ENCODE results near the gene PCYT1B. TPM values are rescaled to one million over a fixed set of nuclear protein-coding genes. Genes with fewer than 3 reads are reported as not detected.

PCYT1B gene
- total and polyA plus RNA-seq, 2 experiments from 2014 or later, result not detected

GRCh38 chrX:24547961-24548360 is 99.2 kb downstream of the PCYT1B start:
- Histone ChIP-seq H3K4me1 (ENCODE audit: insufficient read depth) (no peaks in the 10 kb centered on the region), H3K4me3 (no peak overlapping the region), H3K79me2 (ENCODE audit: insufficient read depth) (no peaks in the 10 kb centered on the region), H3K9me3 (ENCODE audit: low read depth) (no peaks in the 10 kb centered on the region), H3K27me3 (replicated peaks; ENCODE audit: insufficient read depth) (no peaks in the 10 kb centered on the region), H3K27ac (no peak overlapping the region), H3K9me2 (ENCODE audit: insufficient read depth) (no peaks in the 10 kb centered on the region), H3K36me3 (ENCODE audit: low read depth) (no peaks in the 10 kb centered on the region), H2AFZ (no peak overlapping the region), H3K4me2 (ENCODE audit: unreplicated experiment) (no peak overlapping the region), H3F3A (ENCODE audit: insufficient read depth) (no peaks in the 10 kb centered on the region), H3K9ac (no peak overlapping the region), H4K20me1 (ENCODE audit: insufficient read depth) (no peaks in the 10 kb centered on the region)
- DNase-seq, result no peak
- WGBS, 2 experiments (ENCODE audit: low coverage in 1 of 2, low lambda C conversion rate in 2 of 2, missing lambda C conversion rate in 2 of 2), result 83 to 86% methylated on average over 1 of the region's 1 CpG
- in situ Hi-C loops (cut with MboI), result no loop called here
- TF ChIP-seq EZH2 (IDR thresholded peaks at IDR 0.05; ENCODE audit: insufficient read depth, poor library complexity, severe bottlenecking) (no peak), EZH2phosphoT487 (IDR thresholded peaks at IDR 0.05; ENCODE audit: insufficient read depth, low read depth) (no peak)

- TF ChIP-seq EZH2 (IDR thresholded peaks at IDR 0.05; ENCODE audit: insufficient read depth, poor library complexity, severe bottlenecking) (no peak), EZH2phosphoT487 (IDR thresholded peaks at IDR 0.05; ENCODE audit: insufficient read depth, low read depth) (no peak)
- no peak overlapping the region for H3K4me3 ChIP-seq
- H3K79me2 ChIP-seq (ENCODE audit: insufficient read depth), result no peaks in the 10 kb centered on the region
- H3K27ac ChIP-seq, result no peak overlapping the region
- no peaks in the 10 kb centered on the region for H3K9me3 ChIP-seq (ENCODE audit: low read depth)
- H3K4me2 ChIP-seq (ENCODE audit: unreplicated experiment), result no peak overlapping the region
- no peaks in the 10 kb centered on the region for H3K27me3 ChIP-seq (replicated peaks; ENCODE audit: insufficient read depth)
- H3K4me1 ChIP-seq (ENCODE audit: insufficient read depth), result no peaks in the 10 kb centered on the region
- in situ Hi-C loops (cut with MboI), result no loop called here
- no peaks in the 10 kb centered on the region for H3K36me3 ChIP-seq (ENCODE audit: low read depth)
- no peak for DNase-seq
- no peaks in the 10 kb centered on the region for H4K20me1 ChIP-seq (ENCODE audit: insufficient read depth)
- no peaks in the 10 kb centered on the region for H3K9me2 ChIP-seq (ENCODE audit: insufficient read depth)
- no peak overlapping the region for H3K9ac ChIP-seq
- 70 to 73% methylated on average over 4 of the region's 4 CpGs for WGBS, 2 experiments (ENCODE audit: low coverage in 1 of 2, low lambda C conversion rate in 2 of 2, missing lambda C conversion rate in 2 of 2)
- no peak overlapping the region for H2AFZ ChIP-seq
- H3F3A ChIP-seq (ENCODE audit: insufficient read depth), result no peaks in the 10 kb centered on the region
These were observed 104.4 kb downstream of the PCYT1B start for GRCh38 chrX:24542756-24543155.

GRCh38 chrX:24536551-24536950 is 110.6 kb downstream of the PCYT1B start:
- Histone ChIP-seq H3K36me3 (ENCODE audit: low read depth) (no peaks in the 10 kb centered on the region), H4K20me1 (ENCODE audit: insufficient read depth) (no peaks in the 10 kb centered on the region), H3F3A (ENCODE audit: insufficient read depth) (no peaks in the 10 kb centered on the region), H3K4me3 (no peak overlapping the region), H3K79me2 (ENCODE audit: insufficient read depth) (no peaks in the 10 kb centered on the region), H3K9me3 (ENCODE audit: low read depth) (no peaks in the 10 kb centered on the region), H3K4me2 (ENCODE audit: unreplicated experiment) (no peak overlapping the region), H3K27ac (no peak overlapping the region), H2AFZ (no peak overlapping the region), H3K27me3 (replicated peaks; ENCODE audit: insufficient read depth) (no peaks in the 10 kb centered on the region), H3K4me1 (ENCODE audit: insufficient read depth) (no peaks in the 10 kb centered on the region), H3K9ac (no peak overlapping the region), H3K9me2 (ENCODE audit: insufficient read depth) (no peaks in the 10 kb centered on the region)
- no peak for DNase-seq
- in situ Hi-C loops (cut with MboI), result no loop called here
- TF ChIP-seq EZH2 (IDR thresholded peaks at IDR 0.05; ENCODE audit: insufficient read depth, poor library complexity, severe bottlenecking) (no peak), EZH2phosphoT487 (IDR thresholded peaks at IDR 0.05; ENCODE audit: insufficient read depth, low read depth) (no peak)

GRCh38 chrX:24528605-24529004 is 118.5 kb downstream of the PCYT1B start:
- whole genome bisulfite sequencing, 2 experiments (ENCODE audit: low coverage in 1 of 2, low lambda C conversion rate in 2 of 2, missing lambda C conversion rate in 2 of 2), result 92 to 100% methylated on average over 1 of the region's 1 CpG
- Histone ChIP-seq H3K4me3 (no peak overlapping the region), H3K4me1 (ENCODE audit: insufficient read depth) (no peaks in the 10 kb centered on the region), H3K36me3 (ENCODE audit: low read depth) (no peaks in the 10 kb centered on the region), H3K79me2 (ENCODE audit: insufficient read depth) (no peaks in the 10 kb centered on the region), H3K27me3 (replicated peaks; ENCODE audit: insufficient read depth) (no peaks in the 10 kb centered on the region), H3K4me2 (ENCODE audit: unreplicated experiment) (no peak overlapping the region), H3K27ac (no peak overlapping the region), H4K20me1 (ENCODE audit: insufficient read depth) (no peaks in the 10 kb centered on the region), H3K9me2 (ENCODE audit: insufficient read depth) (no peaks in the 10 kb centered on the region), H3K9me3 (ENCODE audit: low read depth) (no peaks in the 10 kb centered on the region), H3F3A (ENCODE audit: insufficient read depth) (no peaks in the 10 kb centered on the region), H2AFZ (no peak overlapping the region), H3K9ac (no peak overlapping the region)
- TF ChIP-seq EZH2phosphoT487 (IDR thresholded peaks at IDR 0.05; ENCODE audit: insufficient read depth, low read depth) (no peak), EZH2 (IDR thresholded peaks at IDR 0.05; ENCODE audit: insufficient read depth, poor library complexity, severe bottlenecking) (no peak)
- in situ Hi-C loops (cut with MboI), result no loop called here
- DNase-seq, result no peak

- Histone ChIP-seq H3K4me1 (ENCODE audit: insufficient read depth) (no peaks in the 10 kb centered on the region), H4K20me1 (ENCODE audit: insufficient read depth) (no peaks in the 10 kb centered on the region), H3K4me3 (no peak overlapping the region), H3K27ac (no peak overlapping the region), H3K27me3 (replicated peaks; ENCODE audit: insufficient read depth) (no peaks in the 10 kb centered on the region), H3K36me3 (ENCODE audit: low read depth) (no peaks in the 10 kb centered on the region), H3F3A (ENCODE audit: insufficient read depth) (no peaks in the 10 kb centered on the region), H3K79me2 (ENCODE audit: insufficient read depth) (no peaks in the 10 kb centered on the region), H3K9me3 (ENCODE audit: low read depth) (no peaks in the 10 kb centered on the region), H3K9me2 (ENCODE audit: insufficient read depth) (no peaks in the 10 kb centered on the region), H3K4me2 (ENCODE audit: unreplicated experiment) (no peak overlapping the region), H3K9ac (no peak overlapping the region), H2AFZ (no peak overlapping the region)
- TF ChIP-seq EZH2phosphoT487 (IDR thresholded peaks at IDR 0.05; ENCODE audit: insufficient read depth, low read depth), result no peak
- in situ Hi-C loops (cut with MboI), result no loop called here
- 93 to 98% methylated on average over 2 of the region's 2 CpGs for WGBS, 2 experiments (ENCODE audit: low coverage in 1 of 2, low lambda C conversion rate in 2 of 2, missing lambda C conversion rate in 2 of 2)
- DNase-seq, result no peak
These were observed 120.5 kb downstream of the PCYT1B start for GRCh38 chrX:24526616-24527015.

Measured in GM23248 (cell line).